Stimulated activated CD8-positive, alpha-beta memory T cell treated with anti-CD3 and anti-CD28 coated beads, Interleukin-12 subunit alpha, Interleukin-12 subunit beta, amount 100 ng/mL, for 24 hours (primary cell): ENCODE data around the gene CHMP2A.
"Not testable (repeated sequence)": the region's sequence is repeated elsewhere in the genome, so short reads cannot be mapped to it uniquely, and the experiment has no call there.

Experiments used
- DNase-seq: peaks from one replicate; pipeline ENCODE4 v3.0.0-alpha.2; 2020; ENCODE audit errors: extremely low read depth

CHMP2A gene

DNA sequence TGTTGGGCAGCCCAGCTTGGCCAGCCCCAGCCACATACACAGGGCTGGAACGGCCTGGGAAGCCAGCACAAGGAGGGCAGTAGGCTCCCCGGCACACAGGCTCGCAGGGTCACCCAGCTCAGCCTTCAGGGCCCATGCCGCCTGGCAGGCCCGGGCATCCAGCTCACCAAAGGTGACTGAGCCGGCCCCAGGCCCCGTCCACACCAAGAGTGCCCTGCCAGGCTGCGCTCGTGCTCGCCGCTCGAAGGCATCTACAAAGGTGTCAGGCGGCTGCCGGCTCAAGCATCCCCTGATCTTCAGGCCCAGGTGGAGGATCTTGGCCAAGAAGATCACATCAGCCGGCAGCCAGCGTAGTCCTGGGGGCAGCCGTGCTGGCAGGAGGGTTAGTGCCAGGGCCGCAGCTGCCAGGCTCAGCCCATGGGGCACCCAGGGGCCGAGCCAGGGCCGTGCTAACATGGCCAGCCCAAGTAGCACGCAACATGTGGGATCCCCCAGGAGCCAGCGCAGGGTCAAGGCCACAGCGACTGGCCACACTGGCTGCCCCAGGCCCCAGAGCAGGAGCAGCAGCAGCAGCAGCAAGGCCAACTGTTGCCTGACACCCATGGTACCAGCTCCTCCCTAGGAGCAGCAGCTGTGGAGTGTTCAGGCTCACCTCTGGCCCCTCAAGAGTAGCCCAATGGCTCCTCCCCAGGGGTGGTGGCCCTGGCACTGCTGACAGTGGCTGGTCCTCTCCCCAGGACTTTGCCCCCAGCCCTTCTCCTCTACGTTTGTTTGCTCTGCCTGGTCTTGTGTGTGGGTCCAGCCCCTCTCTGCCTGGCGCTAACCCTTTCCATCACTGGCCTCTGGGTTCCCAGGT lies 43.3 kb downstream of the CHMP2A start, which contains the start of gene SLC27A5:
TSS of gene SLC27A5 (minus strand) at position 640 of the 856 bp plus-strand sequence. CDS start at position 603, 37 bp downstream.
- DNase-seq = no peak

DNA sequence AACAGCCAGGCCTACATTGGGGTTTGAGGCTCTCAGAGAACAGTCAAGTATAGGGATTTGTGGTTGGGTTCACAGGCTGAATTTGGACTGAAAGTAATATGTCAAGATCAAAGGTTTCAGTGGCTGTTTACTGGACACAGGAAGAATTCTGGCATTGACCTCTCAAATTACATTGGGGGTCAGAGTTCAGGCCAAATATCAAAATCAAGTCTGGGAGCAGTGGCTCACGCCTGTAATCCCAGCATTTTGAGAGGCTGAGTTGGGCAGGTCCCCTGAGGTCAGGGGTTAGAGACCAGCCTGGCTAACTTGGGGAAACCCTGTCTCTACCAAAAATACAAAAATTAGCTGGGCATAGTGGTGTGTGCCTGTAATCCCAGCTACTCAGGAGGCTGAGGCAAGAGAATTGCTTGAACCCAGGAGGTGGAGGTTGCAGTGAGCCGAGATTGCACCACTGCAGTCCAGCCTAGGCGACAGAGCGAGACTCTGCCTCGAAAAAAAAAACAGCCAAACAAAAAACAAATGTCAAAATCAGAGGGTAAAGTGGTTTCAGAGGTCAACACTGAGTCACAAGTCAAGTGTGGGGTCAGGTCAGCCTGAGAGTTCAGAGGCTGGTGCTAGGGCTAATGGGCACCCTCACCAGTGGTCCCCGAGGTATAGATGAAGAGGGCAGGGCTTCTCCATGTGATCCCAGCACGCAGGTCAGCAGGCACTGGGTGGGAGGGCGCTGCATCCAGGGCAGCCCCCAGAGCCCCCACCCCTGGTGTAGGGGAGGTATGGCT lies 44.6 kb downstream of the CHMP2A start:
- DNase-seq = no peak

DNA sequence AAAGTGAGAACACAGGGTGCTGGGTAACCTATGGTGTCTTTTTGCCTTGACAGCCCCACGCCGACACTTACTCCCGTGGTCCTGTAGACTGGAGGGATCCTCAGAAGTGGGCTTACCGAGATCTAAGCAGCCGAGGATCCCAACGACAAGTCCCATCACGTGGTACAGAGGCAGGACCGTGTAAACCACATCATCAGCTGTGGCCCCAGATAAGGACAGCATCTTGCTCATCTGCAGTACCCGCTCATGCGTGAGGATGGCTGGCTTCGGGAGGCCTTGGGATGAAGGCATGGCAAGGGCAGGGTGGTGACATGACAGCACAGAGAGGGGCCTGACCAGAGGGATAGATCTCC lies 45.2 kb downstream of the CHMP2A start:
- no peak for DNase-seq

DNA sequence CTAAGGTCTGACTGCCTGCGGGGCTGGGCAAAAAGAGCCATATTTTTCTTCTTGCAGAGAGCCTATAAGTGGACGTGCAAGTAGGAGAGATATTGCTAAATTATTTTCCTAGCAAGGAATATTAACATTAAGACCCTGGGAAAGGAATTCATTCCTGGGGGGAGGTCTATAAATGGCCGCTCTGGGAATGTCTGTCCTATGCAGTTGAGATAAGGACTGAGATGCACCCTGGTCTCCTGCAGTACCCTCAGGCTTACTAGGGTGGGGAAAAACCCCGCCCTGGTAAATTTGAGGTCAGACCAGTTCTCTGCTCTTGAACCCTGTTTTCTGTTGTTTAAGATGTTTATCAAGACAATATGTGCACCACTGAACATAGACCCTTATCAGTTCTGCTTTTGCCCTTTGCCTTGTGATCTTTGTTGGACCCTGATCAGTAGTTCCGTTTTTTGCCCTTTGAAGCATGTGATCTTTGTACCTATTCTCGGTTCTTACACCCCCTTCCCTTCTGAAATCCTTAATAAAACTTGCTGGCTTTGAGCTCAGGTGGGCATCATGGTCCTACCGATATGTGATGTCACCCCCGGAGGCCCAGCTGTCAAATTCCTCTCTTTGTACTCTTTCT lies 47.2 kb downstream of the CHMP2A start:
- DNase-seq = not testable (repeated sequence)
